ENCODE data around the gene COPS2. TPM values are rescaled to one million over a fixed set of nuclear protein-coding genes. Genes with fewer than 3 reads are reported as not detected.

Gene COPS2
- total and polyA plus RNA-seq, 5 experiments from 2014 or later = 26.2 to 60.2 (median 32.4) TPM

GRCh38 chr15:49124371-49124770 lies 31.0 kb downstream of the COPS2 start:
- DNase-seq = no peak
- no peak for ATAC-seq

GRCh38 chr15:49122541-49123062 lies 32.8 kb downstream of the COPS2 start:
- Mint-ChIP-seq H3K4me1 (no peaks in the 10 kb centered on the region), H3K27me3 (no peaks in the 10 kb centered on the region), H3K9me3 (no peaks in the 10 kb centered on the region), H3K36me3 (peaks cover 0 to 22% (median 4%) of the 10 kb centered on the region in 3 donors), H3K27ac (no peak overlapping the region), H3K4me3 (no peak overlapping the region)
- DNase-seq = no peak
- POLR2A ChIA-PET = no interaction called here
- no peak for ATAC-seq

More at GRCh38 chr15:49124371-49124770, 31.0 kb downstream of the COPS2 start:
- no peak overlapping the region for H3K4me3 Mint-ChIP-seq
- H3K4me1 Mint-ChIP-seq = no peaks in the 10 kb centered on the region
- no peaks in the 10 kb centered on the region for H3K27me3 Mint-ChIP-seq
- no peaks in the 10 kb centered on the region for H3K9me3 Mint-ChIP-seq
- H3K36me3 Mint-ChIP-seq = peaks cover 0 to 30% (median 14%) of the 10 kb centered on the region in 3 donors
- POLR2A ChIA-PET = no interaction called here
- H3K27ac Mint-ChIP-seq = peak overlapping the region in 1 of 10 donors; percentile 34

- Mint-ChIP-seq H3K4me1 (no peaks in the 10 kb centered on the region), H3K27me3 (no peaks in the 10 kb centered on the region), H3K4me3 (no peak overlapping the region), H3K27ac (no peak overlapping the region), H3K9me3 (no peaks in the 10 kb centered on the region), H3K36me3 (peaks cover 0 to 17% (median 3%) of the 10 kb centered on the region in 3 donors)
- POLR2A ChIA-PET = no interaction called here
- DNase-seq = no peak
- no peak for ATAC-seq
Measured at GRCh38 chr15:49121901-49122300, 33.5 kb downstream of the COPS2 start.

- DNase-seq = no peak
- Mint-ChIP-seq H3K27me3 (no peaks in the 10 kb centered on the region), H3K27ac (peak overlapping the region in 2 of 10 donors; percentile 7 to 43), H3K36me3 (peaks cover 2 to 22% (median 9%) of the 10 kb centered on the region in 3 donors), H3K4me3 (no peak overlapping the region), H3K4me1 (peaks cover 0 to 1% (median 0%) of the 10 kb centered on the region in 4 donors), H3K9me3 (no peaks in the 10 kb centered on the region)
- no peak for ATAC-seq
- POLR2A ChIA-PET = no interaction called here
Measured at GRCh38 chr15:49120832-49121231, 34.6 kb downstream of the COPS2 start.

- no peak for DNase-seq
- peaks cover 31 to 57% (median 32%) of the 10 kb centered on the region in 3 donors for H3K36me3 Mint-ChIP-seq
- peaks cover 0 to 4% (median under 1%) of the 10 kb centered on the region in 4 donors for H3K4me1 Mint-ChIP-seq
- no peak overlapping the region for H3K4me3 Mint-ChIP-seq
- no peak for ATAC-seq
- H3K9me3 Mint-ChIP-seq = peaks cover 0 to 16% (median 12%) of the 10 kb centered on the region in 9 donors
- POLR2A ChIA-PET = no interaction called here
- H3K27ac Mint-ChIP-seq = peak overlapping the region in 1 of 10 donors; percentile 10
- H3K27me3 Mint-ChIP-seq = no peaks in the 10 kb centered on the region
Measured at GRCh38 chr15:49116108-49116857, 39.1 kb downstream of the COPS2 start.

- H3K4me1 Mint-ChIP-seq = peaks cover 0 to 6% (median 1%) of the 10 kb centered on the region in 4 donors
- H3K9me3 Mint-ChIP-seq = peaks cover 0 to 20% (median 12%) of the 10 kb centered on the region in 9 donors
- no peak overlapping the region for H3K27ac Mint-ChIP-seq
- H3K27me3 Mint-ChIP-seq = no peaks in the 10 kb centered on the region
- no peak overlapping the region for H3K4me3 Mint-ChIP-seq
- no peak for DNase-seq
- no peak for ATAC-seq
- H3K36me3 Mint-ChIP-seq = peaks cover 33 to 56% (median 37%) of the 10 kb centered on the region in 3 donors
- POLR2A ChIA-PET = no interaction called here
Measured at GRCh38 chr15:49115062-49115461, 40.3 kb downstream of the COPS2 start.

GRCh38 chr15:49110158-49110944 lies 45.0 kb downstream of the COPS2 start:
- H3K4me1 Mint-ChIP-seq = peaks cover 0 to 7% (median 3%) of the 10 kb centered on the region in 4 donors
- H3K9me3 Mint-ChIP-seq = peaks cover 0 to 20% (median 12%) of the 10 kb centered on the region in 9 donors
- no peak overlapping the region for H3K4me3 Mint-ChIP-seq
- H3K36me3 Mint-ChIP-seq = peaks cover 32 to 49% (median 43%) of the 10 kb centered on the region in 3 donors
- POLR2A ChIA-PET = no interaction called here
- ATAC-seq (no peak), DNase-seq (no peak)
- H3K27me3 Mint-ChIP-seq = no peaks in the 10 kb centered on the region
- H3K27ac Mint-ChIP-seq = no peak overlapping the region

- DNase-seq (no peak), ATAC-seq (no peak)
- peaks cover 0 to 3% (median under 1%) of the 10 kb centered on the region in 4 donors for H3K4me1 Mint-ChIP-seq
- H3K27me3 Mint-ChIP-seq = no peaks in the 10 kb centered on the region
- peaks cover 5 to 16% (median 12%) of the 10 kb centered on the region in 3 donors for H3K36me3 Mint-ChIP-seq
- no peak overlapping the region for H3K27ac Mint-ChIP-seq
- H3K4me3 Mint-ChIP-seq = no peak overlapping the region
- POLR2A ChIA-PET = no interaction called here
- H3K9me3 Mint-ChIP-seq = no peaks in the 10 kb centered on the region
Measured at GRCh38 chr15:49103002-49103401, 52.4 kb downstream of the COPS2 start.

- ATAC-seq (no peak), DNase-seq (no peak)
- peaks cover 5 to 16% (median 12%) of the 10 kb centered on the region in 3 donors for H3K36me3 Mint-ChIP-seq
- H3K4me1 Mint-ChIP-seq = peaks cover 0 to 1% (median under 1%) of the 10 kb centered on the region in 4 donors
- H3K9me3 Mint-ChIP-seq = no peaks in the 10 kb centered on the region
- POLR2A ChIA-PET = no interaction called here
- H3K27me3 Mint-ChIP-seq = no peaks in the 10 kb centered on the region
- no peak overlapping the region for H3K4me3 Mint-ChIP-seq
- H3K27ac Mint-ChIP-seq = no peak overlapping the region
Measured at GRCh38 chr15:49101536-49101935, 53.9 kb downstream of the COPS2 start.

- Mint-ChIP-seq H3K4me1 (no peaks in the 10 kb centered on the region), H3K4me3 (no peak overlapping the region), H3K27me3 (no peaks in the 10 kb centered on the region), H3K36me3 (peaks cover 0 to 2% (median 0%) of the 10 kb centered on the region in 3 donors), H3K9me3 (no peaks in the 10 kb centered on the region), H3K27ac (peak overlapping the region in 1 of 10 donors; percentile 1)
- DNase-seq = no peak
- POLR2A ChIA-PET = no interaction called here
- ATAC-seq = no peak
Measured at GRCh38 chr15:49096090-49096750, 59.2 kb downstream of the COPS2 start.

- Mint-ChIP-seq H3K4me3 (no peak overlapping the region), H3K36me3 (peaks cover 0 to 2% (median 0%) of the 10 kb centered on the region in 3 donors), H3K9me3 (no peaks in the 10 kb centered on the region), H3K4me1 (no peaks in the 10 kb centered on the region), H3K27ac (no peak overlapping the region), H3K27me3 (no peaks in the 10 kb centered on the region)
- no peak for ATAC-seq
- DNase-seq = no peak
- POLR2A ChIA-PET = no interaction called here
Measured at GRCh38 chr15:49094923-49095322, 60.5 kb downstream of the COPS2 start.

GRCh38 chr15:49093252-49094105 lies 61.9 kb downstream of the COPS2 start:
- Mint-ChIP-seq H3K27ac (no peak overlapping the region), H3K4me3 (no peak overlapping the region), H3K4me1 (no peaks in the 10 kb centered on the region), H3K27me3 (no peaks in the 10 kb centered on the region), H3K9me3 (no peaks in the 10 kb centered on the region), H3K36me3 (no peaks in the 10 kb centered on the region)
- ATAC-seq (no peak), DNase-seq (no peak)
- POLR2A ChIA-PET = no interaction called here

Measured in naive thymus-derived CD8-positive, alpha-beta T cell (primary cell).